ENCODE measurements around the gene KIRREL3. TPM values are rescaled to one million over a fixed set of nuclear protein-coding genes. Genes with fewer than 3 reads are reported as not detected.

KIRREL3 gene
- total RNA-seq, 1 experiment from 2014 or later: 0.44 TPM

DNA sequence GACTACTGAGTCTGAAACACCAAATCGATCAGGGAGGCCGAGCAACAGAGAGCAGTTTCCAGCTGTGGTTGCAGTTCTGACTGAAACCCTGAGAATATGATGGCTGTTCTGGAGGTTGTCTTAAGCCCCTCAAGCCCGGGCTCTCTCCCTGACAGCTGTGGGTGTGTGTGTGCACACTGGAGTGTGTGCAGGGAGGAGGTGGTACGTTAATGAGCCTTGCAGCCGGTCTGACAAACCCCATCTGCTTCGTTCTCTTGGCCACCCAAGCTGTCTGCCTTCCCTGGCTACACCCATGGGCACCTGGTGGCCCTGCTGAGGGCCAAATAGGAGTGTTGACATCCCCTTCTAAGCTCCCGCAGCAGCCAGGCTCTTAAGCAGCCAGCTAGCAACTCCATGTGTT is 189.8 kb downstream of the KIRREL3 start:
- no TSS peak for BruUV-seq (replicated peaks)
- Histone ChIP-seq H3K4me1 (ENCODE audit: insufficient read depth, low read length) (no peaks in the 10 kb centered on the region), H3K36me3 (ENCODE audit: low read depth, low read length) (no peaks in the 10 kb centered on the region), H2AFZ (ENCODE audit: low read length) (no peak overlapping the region), H3K9ac (ENCODE audit: low read length) (no peak overlapping the region), H3K27ac (ENCODE audit: low read length) (no peak overlapping the region), H3K9me2 (replicated peaks; ENCODE audit: low read length) (no peaks in the 10 kb centered on the region), H3K79me2 (ENCODE audit: low read length) (no peaks in the 10 kb centered on the region), H3K27me3 (ENCODE audit: low read length) (peaks cover 31% of the 10 kb centered on the region), H3F3A (ENCODE audit: low read length, unreplicated experiment) (no peaks in the 10 kb centered on the region), H3K9me3 (ENCODE audit: low read length) (no peaks in the 10 kb centered on the region), H3K4me3 (ENCODE audit: low read length) (no peak overlapping the region), H3K4me2 (ENCODE audit: low read length) (no peak overlapping the region), H4K20me1 (ENCODE audit: low read length) (no peaks in the 10 kb centered on the region)
- CTCF ChIA-PET: no interaction called here
- DNase-seq: no peak
- TF ChIP-seq EZH2phosphoT487 (IDR thresholded peaks at IDR 0.05; ENCODE audit: borderline replicate concordance, low read length) (no peak), EZH2 (IDR thresholded peaks at IDR 0.05; ENCODE audit: low read length, unreplicated experiment) (no peak)
- TF ChIP-seq, protein P1, sequence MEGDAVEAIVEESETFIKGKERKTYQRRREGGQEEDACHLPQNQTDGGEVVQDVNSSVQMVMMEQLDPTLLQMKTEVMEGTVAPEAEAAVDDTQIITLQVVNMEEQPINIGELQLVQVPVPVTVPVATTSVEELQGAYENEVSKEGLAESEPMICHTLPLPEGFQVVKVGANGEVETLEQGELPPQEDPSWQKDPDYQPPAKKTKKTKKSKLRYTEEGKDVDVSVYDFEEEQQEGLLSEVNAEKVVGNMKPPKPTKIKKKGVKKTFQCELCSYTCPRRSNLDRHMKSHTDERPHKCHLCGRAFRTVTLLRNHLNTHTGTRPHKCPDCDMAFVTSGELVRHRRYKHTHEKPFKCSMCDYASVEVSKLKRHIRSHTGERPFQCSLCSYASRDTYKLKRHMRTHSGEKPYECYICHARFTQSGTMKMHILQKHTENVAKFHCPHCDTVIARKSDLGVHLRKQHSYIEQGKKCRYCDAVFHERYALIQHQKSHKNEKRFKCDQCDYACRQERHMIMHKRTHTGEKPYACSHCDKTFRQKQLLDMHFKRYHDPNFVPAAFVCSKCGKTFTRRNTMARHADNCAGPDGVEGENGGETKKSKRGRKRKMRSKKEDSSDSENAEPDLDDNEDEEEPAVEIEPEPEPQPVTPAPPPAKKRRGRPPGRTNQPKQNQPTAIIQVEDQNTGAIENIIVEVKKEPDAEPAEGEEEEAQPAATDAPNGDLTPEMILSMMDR (conservative IDR thresholded peaks at IDR 0.05; ENCODE audit: low read depth, low read length): no peak
- intact Hi-C loops (cut with micrococcal nuclease): no loop called here
- POLR2A ChIA-PET (ENCODE audit: unreplicated experiment): no interaction called here
- no peak for ATAC-seq

DNA sequence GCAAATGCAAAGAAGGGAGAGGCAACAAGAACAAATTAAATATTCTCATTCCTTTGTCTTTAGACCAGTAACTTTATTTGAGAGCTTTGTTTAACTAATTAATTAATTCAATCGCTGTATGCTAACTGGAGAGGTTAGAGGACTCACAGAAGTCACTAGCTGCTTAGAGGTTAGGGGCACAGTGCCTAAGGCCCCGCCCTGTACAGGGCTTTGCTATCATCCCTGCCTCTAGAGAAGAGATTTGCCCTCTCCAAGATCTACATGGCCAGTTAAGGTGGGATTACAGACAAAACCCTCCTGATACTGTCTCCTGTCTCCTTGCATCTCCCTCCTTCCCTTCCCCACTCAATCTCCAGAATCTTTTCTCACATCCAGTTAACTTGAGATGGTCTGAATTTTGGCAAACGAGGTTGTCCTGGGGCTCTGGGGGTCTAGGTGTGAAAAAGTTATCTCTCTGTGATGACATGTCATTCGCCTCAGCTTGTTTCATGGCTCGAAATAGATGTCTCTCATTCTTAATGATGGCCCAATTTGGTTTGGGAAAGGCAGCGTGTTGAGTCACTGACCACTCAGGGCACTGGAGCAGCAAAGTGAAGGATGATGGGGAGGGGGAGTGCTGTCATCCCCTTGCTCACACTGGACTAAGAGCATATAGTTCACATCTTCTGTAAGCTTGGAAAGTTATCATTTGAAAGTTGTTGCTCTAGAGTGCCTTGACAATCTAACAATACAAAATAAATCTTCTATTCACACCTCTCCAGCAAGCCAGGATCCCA is 190.9 kb downstream of the KIRREL3 start:
- Histone ChIP-seq H3K27ac (ENCODE audit: low read length) (no peak overlapping the region), H3F3A (ENCODE audit: low read length, unreplicated experiment) (no peaks in the 10 kb centered on the region), H3K4me2 (ENCODE audit: low read length) (no peak overlapping the region), H3K36me3 (ENCODE audit: low read depth, low read length) (no peaks in the 10 kb centered on the region), H3K9ac (ENCODE audit: low read length) (no peak overlapping the region), H3K4me3 (ENCODE audit: low read length) (no peak overlapping the region), H4K20me1 (ENCODE audit: low read length) (no peaks in the 10 kb centered on the region), H3K4me1 (ENCODE audit: insufficient read depth, low read length) (no peaks in the 10 kb centered on the region), H3K79me2 (ENCODE audit: low read length) (no peaks in the 10 kb centered on the region), H3K27me3 (ENCODE audit: low read length) (peaks cover 40% of the 10 kb centered on the region), H2AFZ (ENCODE audit: low read length) (no peak overlapping the region), H3K9me3 (ENCODE audit: low read length) (no peaks in the 10 kb centered on the region), H3K9me2 (replicated peaks; ENCODE audit: low read length) (no peaks in the 10 kb centered on the region)
- intact Hi-C loops (cut with micrococcal nuclease): no loop called here
- no peak for DNase-seq
- POLR2A ChIA-PET (ENCODE audit: unreplicated experiment): no interaction called here
- CTCF ChIA-PET: no interaction called here
- no TSS peak for BruUV-seq (replicated peaks)
- TF ChIP-seq, protein P1 (conservative IDR thresholded peaks at IDR 0.05; ENCODE audit: low read depth, low read length): no peak
- no peak for TF ChIP-seq EZH2 (IDR thresholded peaks at IDR 0.05; ENCODE audit: low read length, unreplicated experiment)
- no peak for TF ChIP-seq EZH2phosphoT487 (IDR thresholded peaks at IDR 0.05; ENCODE audit: borderline replicate concordance, low read length)
- no peak for ATAC-seq

GRCh38 chr11:126808836-126809235 is 191.7 kb downstream of the KIRREL3 start:
- Histone ChIP-seq H3K27ac (ENCODE audit: low read length) (no peak overlapping the region), H3K4me1 (ENCODE audit: insufficient read depth, low read length) (no peaks in the 10 kb centered on the region), H4K20me1 (ENCODE audit: low read length) (no peaks in the 10 kb centered on the region), H2AFZ (ENCODE audit: low read length) (no peak overlapping the region), H3K79me2 (ENCODE audit: low read length) (no peaks in the 10 kb centered on the region), H3F3A (ENCODE audit: low read length, unreplicated experiment) (no peaks in the 10 kb centered on the region), H3K27me3 (ENCODE audit: low read length) (peaks cover 49% of the 10 kb centered on the region), H3K9me2 (replicated peaks; ENCODE audit: low read length) (no peaks in the 10 kb centered on the region), H3K4me3 (ENCODE audit: low read length) (no peak overlapping the region), H3K9me3 (ENCODE audit: low read length) (no peaks in the 10 kb centered on the region), H3K36me3 (ENCODE audit: low read depth, low read length) (no peaks in the 10 kb centered on the region), H3K9ac (ENCODE audit: low read length) (no peak overlapping the region), H3K4me2 (ENCODE audit: low read length) (no peak overlapping the region)
- POLR2A ChIA-PET (ENCODE audit: unreplicated experiment): no interaction called here
- intact Hi-C loops (cut with micrococcal nuclease): no loop called here
- CTCF ChIA-PET: no interaction called here
- DNase-seq (no peak), ATAC-seq (no peak)
- no TSS peak for BruUV-seq (replicated peaks)
- TF ChIP-seq EZH2 (IDR thresholded peaks at IDR 0.05; ENCODE audit: low read length, unreplicated experiment) (no peak), EZH2phosphoT487 (IDR thresholded peaks at IDR 0.05; ENCODE audit: borderline replicate concordance, low read length) (no peak)
- TF ChIP-seq, protein P1 (conservative IDR thresholded peaks at IDR 0.05; ENCODE audit: low read depth, low read length): no peak

Data from PC-3 (cell line).